IPS-20b (cell line): Measurements from ENCODE around the gene ARHGAP25.

Experiments
- H3K27ac ChIP-seq: one replicate; pipeline ENCODE4 v1.5.1; 2013; ENCODE audit warnings: low read length
- H3K27me3 ChIP-seq: 2 replicates; pipeline ENCODE4 v1.6.1; 2013; ENCODE audit warnings: mild to moderate bottlenecking, low read length, inconsistent platforms; ENCODE audit not compliant: insufficient read depth
- H3K36me3 ChIP-seq: 2 replicates; pipeline ENCODE4 v1.6.1; 2013; ENCODE audit warnings: low read depth, mild to moderate bottlenecking, inconsistent platforms, low read length, moderate library complexity; ENCODE audit not compliant: insufficient read depth
- H3K4me1 ChIP-seq: 2 replicates; pipeline ENCODE4 v1.6.1; 2013; ENCODE audit warnings: mild to moderate bottlenecking, control low read depth, inconsistent platforms, low read length, moderate library complexity; ENCODE audit not compliant: insufficient read depth
- H3K4me3 ChIP-seq: 2 replicates; pipeline ENCODE4 v1.5.1; 2013; ENCODE audit warnings: mild to moderate bottlenecking, low read length, inconsistent platforms
- H3K9ac ChIP-seq: 2 replicates; pipeline ENCODE4 v1.6.1; 2013; ENCODE audit warnings: low read depth, mild to moderate bottlenecking, inconsistent platforms, low read length, moderate library complexity
- H3K9me3 ChIP-seq: 2 replicates; pipeline ENCODE4 v1.6.1; 2013; ENCODE audit warnings: mild to moderate bottlenecking, low read depth, low read length, inconsistent platforms; ENCODE audit not compliant: insufficient read depth

The ARHGAP25 gene

GRCh38 chr2:68706637-68707036 lies 28.0 kb upstream of the ARHGAP25 start:
- H3K27me3 ChIP-seq = no peaks in the 10 kb centered on the region
- H3K9me3 ChIP-seq = no peaks in the 10 kb centered on the region
- no peak overlapping the region for H3K4me3 ChIP-seq
- H3K27ac ChIP-seq = no peak overlapping the region
- no peaks in the 10 kb centered on the region for H3K4me1 ChIP-seq
- no peak overlapping the region for H3K9ac ChIP-seq
- H3K36me3 ChIP-seq = no peaks in the 10 kb centered on the region

- Histone ChIP-seq H3K9me3 (no peaks in the 10 kb centered on the region), H3K4me1 (no peaks in the 10 kb centered on the region), H3K27me3 (no peaks in the 10 kb centered on the region), H3K9ac (no peak overlapping the region), H3K4me3 (no peak overlapping the region), H3K27ac (no peak overlapping the region), H3K36me3 (no peaks in the 10 kb centered on the region)
Measured at GRCh38 chr2:68708629-68709028, 26.0 kb upstream of the ARHGAP25 start.

GRCh38 chr2:68709421-68709911 lies 25.1 kb upstream of the ARHGAP25 start:
- Histone ChIP-seq H3K36me3 (no peaks in the 10 kb centered on the region), H3K4me1 (no peaks in the 10 kb centered on the region), H3K9ac (peak overlapping the region; percentile 20; the same call in 1 of the 2 replicates), H3K9me3 (no peaks in the 10 kb centered on the region), H3K27ac (no peak overlapping the region), H3K4me3 (no peak overlapping the region), H3K27me3 (no peaks in the 10 kb centered on the region)

- Histone ChIP-seq H3K9me3 (no peaks in the 10 kb centered on the region), H3K4me1 (no peaks in the 10 kb centered on the region), H3K27me3 (no peaks in the 10 kb centered on the region), H3K27ac (no peak overlapping the region), H3K4me3 (no peak overlapping the region), H3K36me3 (no peaks in the 10 kb centered on the region), H3K9ac (no peak overlapping the region)
Measured at GRCh38 chr2:68710336-68710735, 24.3 kb upstream of the ARHGAP25 start.

- Histone ChIP-seq H3K9me3 (no peaks in the 10 kb centered on the region), H3K4me1 (no peaks in the 10 kb centered on the region), H3K4me3 (no peak overlapping the region), H3K36me3 (no peaks in the 10 kb centered on the region), H3K27me3 (no peaks in the 10 kb centered on the region), H3K9ac (no peak overlapping the region), H3K27ac (no peak overlapping the region)
Measured at GRCh38 chr2:68710756-68711155, 23.9 kb upstream of the ARHGAP25 start.

- no peak overlapping the region for H3K9ac ChIP-seq
- H3K27ac ChIP-seq = no peak overlapping the region
- H3K36me3 ChIP-seq = no peaks in the 10 kb centered on the region
- no peak overlapping the region for H3K4me3 ChIP-seq
- no peaks in the 10 kb centered on the region for H3K27me3 ChIP-seq
- H3K9me3 ChIP-seq = no peaks in the 10 kb centered on the region
- no peaks in the 10 kb centered on the region for H3K4me1 ChIP-seq
Measured at GRCh38 chr2:68714866-68715265, 19.7 kb upstream of the ARHGAP25 start.

- no peak overlapping the region for H3K9ac ChIP-seq
- no peak overlapping the region for H3K27ac ChIP-seq
- H3K36me3 ChIP-seq = no peaks in the 10 kb centered on the region
- no peaks in the 10 kb centered on the region for H3K27me3 ChIP-seq
- H3K4me1 ChIP-seq = no peaks in the 10 kb centered on the region
- H3K9me3 ChIP-seq = no peaks in the 10 kb centered on the region
- H3K4me3 ChIP-seq = no peak overlapping the region
Measured at GRCh38 chr2:68715353-68716041, 19.1 kb upstream of the ARHGAP25 start.

- Histone ChIP-seq H3K36me3 (no peaks in the 10 kb centered on the region), H3K27me3 (no peaks in the 10 kb centered on the region), H3K9me3 (no peaks in the 10 kb centered on the region), H3K4me1 (no peaks in the 10 kb centered on the region), H3K27ac (no peak overlapping the region), H3K4me3 (no peak overlapping the region), H3K9ac (no peak overlapping the region)
Measured at GRCh38 chr2:68716604-68717304, 17.9 kb upstream of the ARHGAP25 start.

GRCh38 chr2:68717305-68717661 lies 17.3 kb upstream of the ARHGAP25 start:
- H3K9me3 ChIP-seq = no peaks in the 10 kb centered on the region
- no peaks in the 10 kb centered on the region for H3K36me3 ChIP-seq
- H3K27me3 ChIP-seq = no peaks in the 10 kb centered on the region
- no peaks in the 10 kb centered on the region for H3K4me1 ChIP-seq
- H3K4me3 ChIP-seq = no peak overlapping the region
- no peak overlapping the region for H3K27ac ChIP-seq
- H3K9ac ChIP-seq = no peak overlapping the region

GRCh38 chr2:68719912-68720311 lies 14.7 kb upstream of the ARHGAP25 start:
- Histone ChIP-seq H3K9ac (no peak overlapping the region), H3K9me3 (no peaks in the 10 kb centered on the region), H3K4me3 (no peak overlapping the region), H3K27ac (no peak overlapping the region), H3K4me1 (no peaks in the 10 kb centered on the region), H3K36me3 (no peaks in the 10 kb centered on the region), H3K27me3 (no peaks in the 10 kb centered on the region)

GRCh38 chr2:68720665-68721064 lies 13.9 kb upstream of the ARHGAP25 start:
- Histone ChIP-seq H3K4me1 (no peaks in the 10 kb centered on the region), H3K36me3 (no peaks in the 10 kb centered on the region), H3K4me3 (no peak overlapping the region), H3K27me3 (no peaks in the 10 kb centered on the region), H3K9ac (no peak overlapping the region), H3K27ac (no peak overlapping the region), H3K9me3 (no peaks in the 10 kb centered on the region)

- Histone ChIP-seq H3K36me3 (no peaks in the 10 kb centered on the region), H3K9ac (no peak overlapping the region), H3K4me3 (no peak overlapping the region), H3K27ac (no peak overlapping the region), H3K27me3 (no peaks in the 10 kb centered on the region), H3K9me3 (no peaks in the 10 kb centered on the region), H3K4me1 (no peaks in the 10 kb centered on the region)
Measured at GRCh38 chr2:68721482-68722101, 13.0 kb upstream of the ARHGAP25 start.
